GM21576 (cell line): ENCODE measurements around the gene FOXK1.
A peak's percentile ranks its signal among the peaks of the same experiment; 100 is the strongest.

ENCODE experiments used
- ATAC-seq: cut with Tn5 transposase; IDR thresholded peaks from one replicate; pipeline ENCODE4 v1.9.1; 2021; ENCODE audit warnings: mild to moderate bottlenecking, moderate library complexity; ENCODE audit not compliant: unreplicated experiment

The FOXK1 gene

DNA sequence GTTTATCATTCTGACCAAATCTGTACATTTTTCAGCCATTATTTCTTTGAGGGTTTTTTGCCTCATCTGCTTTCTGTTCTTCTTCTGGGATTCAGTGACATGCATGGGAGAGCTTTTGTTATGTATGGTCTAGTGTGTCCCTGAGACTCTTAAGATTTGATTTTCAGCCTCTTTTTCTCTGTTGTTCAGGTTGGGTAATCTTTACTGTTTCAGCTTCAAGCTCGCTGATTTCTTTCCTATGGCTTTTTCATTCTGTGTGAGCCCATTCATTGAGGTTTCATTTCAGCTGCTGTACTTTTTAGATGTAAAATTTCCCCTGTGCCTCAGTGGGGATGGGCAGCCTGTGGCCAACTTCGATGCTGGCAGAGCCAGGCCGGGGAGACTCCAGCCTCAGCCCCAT lies 38.1 kb downstream of the FOXK1 start:
- no peak for ATAC-seq

DNA sequence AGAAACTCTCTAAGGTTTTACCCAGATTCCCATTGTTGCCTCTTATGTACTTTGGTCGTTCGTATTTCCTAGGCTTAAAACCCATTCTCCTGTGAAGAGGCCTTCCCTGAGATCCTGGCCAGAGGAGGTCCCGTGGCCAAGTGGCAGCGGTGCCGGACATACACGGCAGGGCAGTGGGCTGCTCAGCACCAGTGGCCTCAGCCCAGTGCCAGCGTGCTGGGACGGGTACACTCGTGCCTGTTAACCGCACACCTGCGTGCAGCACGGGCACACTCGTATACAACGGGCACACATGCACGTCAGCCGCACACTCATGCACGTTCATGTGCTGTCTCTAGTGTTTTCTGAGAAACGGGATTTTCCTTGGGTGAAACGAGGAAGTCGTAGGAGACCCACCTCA lies 40.2 kb downstream of the FOXK1 start:
- no peak for ATAC-seq

DNA sequence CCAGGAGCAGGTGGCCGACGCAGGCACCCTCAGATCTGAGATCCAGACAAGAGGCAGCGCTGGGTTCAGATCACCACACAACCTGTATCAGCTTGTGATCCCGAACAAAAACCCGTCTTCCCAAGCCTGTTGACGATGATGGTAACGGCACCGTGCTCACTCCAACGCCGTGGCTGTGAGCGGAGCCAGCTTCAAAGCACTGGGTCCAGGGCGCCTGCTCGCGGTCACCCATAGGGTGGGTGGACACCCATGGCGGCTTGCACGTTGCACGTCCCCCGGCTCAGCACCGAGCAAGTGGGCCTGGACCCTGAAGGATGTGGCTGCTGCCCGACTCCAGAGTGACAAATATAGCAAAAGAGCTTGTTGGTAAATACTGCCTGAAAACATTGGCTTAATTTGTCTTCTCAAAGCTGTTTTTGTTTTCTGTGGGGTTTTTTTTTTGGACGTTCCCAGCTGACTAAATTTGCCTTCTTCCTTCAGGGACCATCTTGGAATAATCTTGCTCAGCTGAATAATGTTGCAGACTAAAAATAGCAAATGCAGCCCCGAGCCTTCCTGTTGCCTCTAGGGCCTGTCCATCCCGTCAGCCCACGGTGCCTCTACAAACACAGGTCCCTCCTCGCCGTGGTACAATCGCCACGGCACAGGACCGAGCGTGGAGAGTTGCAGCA lies 41.0 kb downstream of the FOXK1 start:
- no peak for ATAC-seq

DNA sequence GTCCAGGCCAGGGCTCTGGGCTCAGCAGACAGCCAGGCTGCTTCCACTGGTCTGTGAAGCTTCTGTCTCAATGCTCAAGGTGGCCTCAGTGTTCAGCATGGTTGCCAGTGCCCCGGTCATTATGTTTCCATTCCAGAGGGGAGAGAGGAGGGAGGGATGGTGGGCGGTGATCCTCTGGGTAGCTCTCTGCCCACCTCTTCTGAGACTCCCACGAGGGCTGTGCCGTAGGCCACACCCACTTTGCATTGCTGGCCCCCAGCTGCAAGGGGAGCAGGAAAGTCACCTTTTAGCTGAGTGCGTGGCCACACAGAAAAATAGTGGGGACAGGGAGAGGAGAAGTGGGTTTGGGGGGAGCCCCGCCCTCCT lies 42.5 kb downstream of the FOXK1 start:
- ATAC-seq: no peak

DNA sequence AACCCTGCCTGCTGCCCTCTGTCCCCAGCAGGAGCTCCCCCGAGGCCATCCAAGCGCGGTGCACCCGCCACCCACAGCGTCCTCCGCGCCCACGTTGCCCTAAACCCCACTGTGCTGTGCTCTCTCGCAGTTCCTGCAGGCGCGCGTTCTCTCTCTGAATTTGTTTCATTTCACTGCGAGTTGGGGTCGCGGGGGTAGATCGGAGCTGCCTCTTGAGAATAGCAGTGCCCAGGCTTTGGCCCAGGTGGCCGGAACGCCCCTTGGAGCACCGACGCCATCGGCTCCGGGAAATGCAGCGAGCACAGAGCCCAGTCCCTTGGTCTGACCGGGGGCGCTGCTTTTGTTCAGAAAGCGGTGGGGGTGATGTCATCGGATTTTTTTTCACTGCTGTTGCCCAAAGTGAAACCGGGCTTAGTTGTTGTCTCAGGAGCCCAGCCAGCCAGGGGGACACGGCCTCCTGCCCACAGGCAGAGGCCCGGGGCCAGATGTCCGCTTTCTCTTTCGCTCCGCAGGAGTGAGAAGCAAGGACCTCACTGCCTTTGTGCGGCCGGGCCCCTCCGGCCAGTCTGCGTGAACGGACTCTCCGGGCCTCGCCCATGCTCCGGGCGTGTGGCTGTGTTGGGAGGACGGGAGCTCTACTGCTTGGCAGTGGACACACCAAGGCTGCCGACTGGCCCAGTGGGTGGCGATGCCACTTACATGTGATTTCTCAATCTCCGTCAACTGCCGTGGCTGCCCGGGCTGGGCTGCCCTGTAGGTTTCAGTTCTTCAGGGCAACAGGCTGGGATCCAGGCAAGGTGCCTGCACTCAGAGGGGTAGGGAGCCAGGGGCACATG lies 43.1 kb downstream of the FOXK1 start:
- ATAC-seq: peak; percentile 74

DNA sequence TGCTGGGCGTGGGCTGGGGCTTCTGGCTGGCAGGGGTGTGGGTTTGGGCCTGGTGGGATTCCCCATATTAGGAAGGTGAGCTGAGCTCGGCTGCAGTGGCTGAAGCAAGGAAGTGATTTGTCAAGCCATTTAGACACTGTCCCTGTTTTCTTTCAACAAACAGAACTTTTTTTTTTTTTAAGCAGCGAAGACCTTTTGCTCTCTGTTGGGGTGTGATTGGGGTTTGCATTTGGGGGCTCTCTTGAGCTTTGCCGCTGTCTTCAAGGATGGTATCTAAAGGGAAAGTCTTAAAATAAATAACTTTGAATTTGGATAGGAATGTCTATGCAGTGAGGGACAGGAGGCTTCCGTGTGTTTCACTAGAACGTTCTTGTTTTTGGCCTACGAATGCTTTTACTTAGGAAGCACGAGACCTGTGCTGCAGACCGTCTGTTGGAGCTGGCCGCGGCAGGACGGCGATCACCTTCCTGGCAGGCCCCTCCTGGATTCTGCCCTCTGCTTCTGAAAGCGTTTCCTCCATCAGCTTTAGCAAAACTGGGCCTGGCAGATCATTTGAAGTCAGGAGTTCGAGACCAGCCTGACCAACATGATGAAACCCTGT lies 43.9 kb downstream of the FOXK1 start:
- no peak for ATAC-seq

DNA sequence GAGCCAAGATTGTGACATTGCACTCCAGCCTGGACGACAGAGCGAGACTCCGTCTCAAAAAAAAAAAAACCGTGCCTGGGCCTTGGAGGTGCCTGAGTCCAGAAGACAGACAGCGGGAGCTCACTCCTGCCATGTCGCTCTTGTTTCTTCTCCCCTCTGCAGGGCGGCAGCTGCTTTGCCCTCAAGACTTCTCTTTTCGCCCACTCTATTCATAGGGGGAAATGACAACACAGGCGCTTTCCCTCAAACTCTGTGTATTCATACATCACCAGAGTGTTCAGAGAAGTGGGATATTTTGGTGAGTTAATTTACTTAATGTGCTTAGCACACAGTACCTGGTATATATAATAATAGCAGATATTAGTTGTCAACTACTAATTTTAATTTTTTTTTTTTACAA lies 44.5 kb downstream of the FOXK1 start:
- ATAC-seq: no peak

DNA sequence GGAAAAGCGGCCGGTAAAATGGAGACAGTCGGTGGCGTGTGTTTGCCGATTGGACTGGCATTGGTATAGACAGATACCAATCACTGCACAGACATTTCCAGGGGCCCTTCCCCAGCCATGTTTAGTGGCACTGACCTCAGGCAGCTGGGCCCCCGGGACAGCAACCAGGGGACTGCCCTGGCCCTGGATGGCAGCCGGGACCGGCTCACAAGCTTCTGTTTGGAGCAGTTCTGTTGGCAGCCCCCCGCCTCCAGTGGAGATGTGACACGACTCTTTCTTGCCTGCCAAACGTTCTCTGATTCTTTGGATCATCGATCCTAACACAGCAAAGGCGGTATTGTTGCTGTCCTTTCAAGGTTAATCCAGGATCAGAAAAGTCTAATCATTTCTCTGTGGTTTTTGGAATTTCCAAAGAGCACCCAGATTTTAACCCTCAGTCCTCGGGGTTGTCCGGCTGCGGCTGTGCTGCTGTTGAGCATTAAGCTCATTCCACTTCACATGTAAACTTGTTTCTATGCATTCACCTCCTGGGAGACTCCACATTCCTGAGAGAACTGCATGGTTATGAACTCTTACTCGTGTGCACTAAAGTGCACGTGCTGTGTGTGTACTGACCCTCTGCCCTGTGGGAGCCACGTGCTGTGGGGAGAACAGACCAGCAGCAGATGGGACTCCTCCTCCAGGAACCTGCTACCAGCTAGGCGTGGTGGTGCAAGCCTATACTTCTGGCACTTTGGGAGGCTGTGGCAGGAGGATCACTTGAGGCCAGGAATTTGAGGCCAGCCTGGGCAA lies 46.0 kb downstream of the FOXK1 start:
- no peak for ATAC-seq

DNA sequence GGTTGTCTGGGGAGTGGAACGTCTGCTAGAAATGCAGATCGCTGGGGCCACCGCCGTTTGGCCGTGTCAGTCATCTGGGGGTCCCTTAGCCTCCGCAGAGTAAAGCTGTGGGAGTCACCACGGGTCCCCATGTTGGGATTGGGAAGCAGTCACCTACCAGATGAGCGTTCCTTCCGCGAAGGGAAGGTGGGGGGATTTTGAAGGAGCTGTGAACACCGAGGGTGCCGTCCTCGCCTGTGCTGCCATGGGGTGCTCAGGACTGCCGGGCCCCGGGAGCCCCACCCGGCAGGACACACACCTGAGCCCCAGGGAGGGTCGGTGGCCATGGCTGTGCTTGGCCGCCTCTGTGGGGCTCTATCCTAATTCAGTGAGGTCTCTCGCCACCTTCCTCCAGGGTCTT lies 47.2 kb downstream of the FOXK1 start:
- ATAC-seq: no peak

DNA sequence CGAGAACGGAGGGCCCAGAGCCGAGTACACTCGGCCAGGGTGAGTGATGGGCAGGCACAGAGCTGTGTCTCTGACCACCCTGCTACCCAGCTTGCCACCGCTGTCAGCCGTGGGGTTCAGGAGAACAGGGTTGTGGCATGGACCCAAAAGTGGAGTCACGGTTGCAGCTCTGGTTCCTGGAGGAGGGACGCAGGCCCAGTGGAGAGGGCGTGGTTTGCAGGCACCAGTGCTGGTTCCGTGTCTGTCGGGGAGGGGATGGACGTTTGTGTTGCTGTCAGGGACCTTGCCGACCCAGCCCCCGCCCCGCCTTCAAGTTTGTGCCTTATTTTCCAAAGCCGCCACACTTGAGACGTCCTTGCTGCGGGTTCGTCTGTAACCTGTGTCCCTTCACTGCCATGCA lies 48.2 kb downstream of the FOXK1 start:
- ATAC-seq: no peak

DNA sequence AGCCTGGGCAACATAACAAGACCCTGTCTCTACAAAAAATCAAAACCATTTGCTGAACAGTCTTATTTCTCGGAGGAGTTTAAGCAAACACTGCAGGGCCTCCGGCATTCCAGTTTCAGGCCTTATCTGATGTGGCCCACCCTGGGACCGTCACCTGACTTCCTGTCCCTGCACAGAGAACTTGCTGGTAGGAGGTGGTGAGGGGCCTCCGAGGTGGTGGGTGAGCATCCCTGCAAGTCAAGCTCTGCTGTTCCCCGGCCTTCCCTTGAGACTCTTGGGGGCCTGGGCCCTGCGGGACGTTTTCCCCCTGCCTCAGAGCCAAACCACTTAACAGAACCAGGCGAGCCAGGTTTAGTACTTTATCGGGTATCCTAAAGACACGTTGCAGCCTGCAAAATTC lies 48.9 kb downstream of the FOXK1 start:
- ATAC-seq: no peak

DNA sequence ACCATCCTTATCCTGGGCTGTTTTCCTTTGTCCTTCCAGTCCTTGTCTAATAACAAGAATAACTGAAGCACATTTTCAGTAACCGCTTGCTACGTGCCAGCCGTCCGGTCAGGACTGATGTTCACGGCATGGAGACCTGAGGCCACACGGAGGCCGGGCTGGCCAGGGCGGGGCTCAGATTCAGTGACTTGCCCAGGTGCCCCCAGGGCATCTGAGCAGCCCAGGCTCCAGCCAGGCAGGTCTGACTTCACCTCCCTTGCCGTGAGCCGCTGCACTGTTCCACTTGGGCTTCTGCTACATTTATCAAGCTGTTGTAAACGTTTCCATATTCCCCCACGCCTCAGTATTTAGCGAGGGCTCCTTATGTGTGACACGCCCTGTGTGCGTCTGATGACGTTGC lies 49.7 kb downstream of the FOXK1 start:
- no peak for ATAC-seq

DNA sequence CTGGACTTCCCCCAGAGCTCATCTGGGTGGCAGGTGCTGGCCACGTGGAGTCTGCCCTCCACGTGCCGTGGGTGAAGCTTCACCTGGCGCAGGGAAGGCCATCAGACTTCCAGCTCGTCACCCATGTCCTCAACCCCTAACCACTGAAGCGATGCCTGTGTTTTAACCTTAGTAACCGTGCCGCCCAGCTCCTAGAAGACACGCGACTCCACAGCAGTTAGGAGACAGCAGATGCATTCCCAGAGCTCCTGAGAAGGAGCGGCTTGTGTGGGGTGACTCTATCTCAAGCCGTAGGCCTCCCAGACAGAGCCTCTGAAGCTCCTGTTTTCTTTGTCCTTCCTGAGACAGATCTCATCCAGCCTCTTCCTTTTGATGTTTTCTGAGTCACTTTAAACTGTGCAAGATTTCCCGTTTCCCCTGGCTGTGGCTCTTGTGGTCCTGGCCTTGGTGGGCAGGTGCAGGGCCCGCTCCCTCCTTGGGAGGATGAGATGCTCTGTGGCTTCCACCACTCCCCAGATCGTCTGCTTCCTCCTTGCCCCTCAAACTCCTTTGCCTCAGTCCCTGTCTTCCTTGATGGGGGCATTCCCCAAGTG lies 51.9 kb downstream of the FOXK1 start:
- ATAC-seq: no peak

DNA sequence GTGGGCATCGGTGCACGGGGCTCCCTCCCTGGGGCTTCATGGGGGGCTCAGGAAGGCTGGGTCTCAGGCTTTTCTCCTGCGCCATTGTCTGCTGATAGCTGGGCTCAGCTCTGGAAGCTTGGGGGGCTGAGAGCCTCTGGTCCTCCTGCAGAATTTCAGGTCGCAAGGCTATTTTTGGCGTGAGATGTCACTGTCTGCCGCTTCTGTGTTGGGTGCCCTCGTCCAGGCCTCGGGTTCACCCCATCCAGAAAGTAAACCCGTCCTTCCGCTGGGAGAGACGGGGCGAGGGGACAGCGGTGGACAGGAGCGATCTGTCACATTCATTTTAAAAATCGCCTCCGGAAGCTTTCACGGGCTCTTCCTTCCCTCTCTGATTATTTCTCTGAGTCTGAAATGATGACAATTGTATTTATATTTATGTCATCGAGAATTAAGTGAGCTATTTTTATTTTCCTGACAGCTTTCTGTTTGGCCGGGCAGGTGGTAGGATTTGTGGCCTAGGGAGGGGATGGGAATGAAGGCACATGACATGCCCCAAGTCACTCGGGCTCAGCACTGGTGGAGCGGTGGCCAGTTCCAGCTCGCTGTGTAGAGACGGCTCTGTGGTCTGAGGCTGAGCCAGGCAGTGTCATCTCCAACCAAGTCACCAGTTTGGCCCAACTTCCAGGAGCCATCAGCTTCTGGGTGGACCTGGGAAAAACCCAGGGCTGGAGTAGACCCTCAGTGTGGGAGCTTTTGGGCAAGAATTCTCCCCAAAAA lies 52.7 kb downstream of the FOXK1 start:
- ATAC-seq: no peak

DNA sequence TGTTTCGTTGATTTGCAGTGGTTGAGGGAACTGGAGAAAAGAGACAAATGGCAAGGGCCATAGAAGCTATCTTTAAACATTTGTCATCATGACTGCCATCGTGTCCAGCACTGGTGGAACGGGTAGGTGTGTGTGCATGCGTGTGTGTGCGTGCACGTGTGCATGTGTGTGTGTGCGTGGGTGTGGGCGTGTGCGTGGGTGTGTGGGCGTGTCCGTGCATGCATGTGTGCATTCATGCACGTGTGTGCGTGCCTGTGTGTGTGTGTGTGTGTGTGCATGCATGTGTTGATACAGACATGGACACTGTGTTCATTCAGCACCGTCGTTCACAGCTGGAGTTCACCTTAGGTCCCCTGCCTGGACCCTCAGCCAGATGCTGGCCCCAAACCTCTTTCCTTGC lies 55.2 kb downstream of the FOXK1 start:
- no peak for ATAC-seq

DNA sequence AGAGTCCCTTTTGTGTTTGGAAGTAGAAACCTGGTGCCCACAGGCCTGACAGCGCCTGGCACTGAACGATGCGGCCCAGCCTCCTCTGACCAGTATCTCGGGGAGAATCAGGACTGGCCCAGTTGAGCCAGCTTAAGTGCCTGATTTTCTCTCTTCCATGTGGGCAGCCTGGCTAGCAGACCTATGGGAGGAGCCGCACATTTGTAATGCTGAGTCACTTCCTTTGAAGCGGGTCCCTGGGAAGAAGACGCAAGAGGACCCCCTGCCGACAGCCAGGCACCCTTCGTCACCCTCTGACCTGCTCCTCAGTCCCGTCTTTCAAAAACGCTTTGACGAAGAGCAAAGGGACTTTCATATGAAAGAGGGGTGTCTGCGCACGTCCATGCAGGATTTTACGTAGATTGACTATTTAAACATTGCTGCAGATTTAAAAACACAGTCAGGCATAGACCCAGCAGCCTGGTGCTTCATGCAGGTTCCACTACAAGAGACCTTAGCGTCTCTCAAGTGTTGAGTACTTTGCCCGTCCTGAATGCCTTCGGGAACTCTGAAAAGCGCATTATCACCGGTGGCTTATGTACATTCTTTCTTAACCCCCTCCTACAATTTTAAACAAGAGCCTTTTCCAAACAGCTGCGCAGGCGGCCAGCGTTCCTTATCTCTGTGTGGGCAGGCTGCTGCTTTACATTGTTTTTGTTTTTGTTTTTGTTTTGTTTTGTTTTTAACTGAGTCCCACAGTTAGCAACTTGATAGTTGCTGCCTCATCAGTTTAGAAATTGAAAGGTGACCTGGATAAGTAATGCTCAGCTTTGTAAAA lies 56.8 kb downstream of the FOXK1 start:
- ATAC-seq: no peak

DNA sequence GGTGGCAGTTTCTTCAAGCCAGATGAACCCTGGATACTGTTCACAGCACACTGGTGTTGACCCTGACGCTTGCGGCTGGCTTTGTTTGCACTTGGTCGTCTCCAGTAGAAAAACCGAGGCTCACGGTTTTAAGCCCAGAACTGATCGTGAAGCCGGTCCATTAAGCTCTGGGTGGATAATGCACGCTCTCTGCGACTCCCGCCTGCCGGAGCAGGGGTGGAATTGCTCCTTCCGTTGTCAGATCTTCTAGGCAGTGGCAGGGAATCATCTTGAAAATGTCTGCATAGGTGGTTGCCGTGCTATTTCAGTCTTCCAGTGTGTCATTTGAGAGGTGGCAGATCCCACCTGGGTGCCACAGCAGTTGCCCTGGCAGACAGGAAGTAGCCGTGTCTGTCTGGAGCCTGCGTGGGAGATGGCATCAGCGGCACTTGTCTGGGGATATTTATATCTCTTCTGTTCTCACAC lies 57.5 kb downstream of the FOXK1 start:
- no peak for ATAC-seq

DNA sequence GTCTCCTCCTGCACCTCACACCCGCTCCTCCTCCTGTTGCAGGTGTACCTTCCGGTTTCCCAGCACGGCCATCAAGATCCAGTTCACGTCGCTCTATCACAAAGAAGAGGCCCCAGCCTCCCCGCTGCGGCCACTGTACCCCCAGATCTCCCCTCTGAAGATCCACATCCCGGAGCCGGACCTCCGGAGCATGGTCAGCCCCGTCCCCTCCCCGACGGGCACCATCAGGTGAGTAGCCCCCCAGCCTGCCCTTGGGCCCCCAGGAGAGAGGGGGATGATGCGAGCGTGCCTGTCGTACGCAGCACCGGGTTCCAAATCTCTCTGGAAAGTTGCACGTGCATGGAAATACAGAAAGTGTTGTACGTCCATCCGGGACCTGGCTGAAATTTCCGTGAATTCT lies 58.7 kb downstream of the FOXK1 start:
- no peak for ATAC-seq

DNA sequence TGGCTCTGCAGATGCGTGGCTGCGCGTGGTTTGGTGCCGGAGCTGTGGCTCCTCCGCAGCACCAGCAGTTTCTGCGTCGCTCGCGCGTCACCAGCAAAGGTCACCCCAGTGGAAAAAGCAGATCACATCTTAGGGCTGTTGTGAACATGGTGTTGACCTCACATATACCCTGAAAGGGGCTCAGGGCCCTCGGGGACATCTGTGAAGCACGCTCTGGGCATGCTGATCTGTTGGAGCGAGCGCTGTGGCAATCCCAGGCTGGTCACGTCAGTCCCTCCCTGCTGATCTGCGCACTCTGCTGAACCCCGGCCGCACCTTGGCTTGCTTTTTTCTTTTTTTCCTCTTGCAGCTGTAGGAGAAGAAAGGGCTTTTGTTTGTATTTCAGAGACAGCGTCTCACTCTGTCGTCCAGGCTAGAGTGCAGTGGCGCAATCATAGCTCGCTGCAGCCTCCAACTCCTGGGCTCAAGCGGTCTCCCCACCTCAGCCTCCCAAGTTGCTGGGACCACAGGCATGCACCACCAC lies 60.0 kb downstream of the FOXK1 start:
- no peak for ATAC-seq
